ENCODE data around the gene GDF10.

GDF10 gene

GRCh38 chr10:47295411-47295810 lies 4.6 kb upstream of the GDF10 start:
- no peak for DNase-seq

- no peak for DNase-seq
These were observed 3.7 kb upstream of the GDF10 start for GRCh38 chr10:47296156-47296894.

GRCh38 chr10:47296941-47297340 lies 3.1 kb upstream of the GDF10 start:
- DNase-seq, result no peak

GRCh38 chr10:47297866-47298540 lies 2.0 kb upstream of the GDF10 start:
- no peak for DNase-seq

- DNase-seq, result no peak
These were observed 1.3 kb upstream of the GDF10 start for GRCh38 chr10:47298715-47299114.

- DNase-seq, result no peak
These were observed 483 bp downstream of the GDF10 start for GRCh38 chr10:47300429-47300931.

GRCh38 chr10:47301833-47302232 lies 1.8 kb downstream of the GDF10 start:
- DNase-seq, result no peak

- DNase-seq, result no peak
These were observed 3.1 kb downstream of the GDF10 start for GRCh38 chr10:47303105-47303504.

GRCh38 chr10:47303866-47304265 lies 3.9 kb downstream of the GDF10 start:
- no peak for DNase-seq

GRCh38 chr10:47305566-47305965 lies 5.6 kb downstream of the GDF10 start:
- DNase-seq, result no peak

GRCh38 chr10:47306387-47307210 lies 6.6 kb downstream of the GDF10 start:
- no peak for DNase-seq

GRCh38 chr10:47307381-47307780 lies 7.4 kb downstream of the GDF10 start:
- no peak for DNase-seq

- DNase-seq, result no peak
These were observed 8.8 kb downstream of the GDF10 start for GRCh38 chr10:47308775-47309174.

- no peak for DNase-seq
These were observed 9.6 kb downstream of the GDF10 start for GRCh38 chr10:47309408-47310089.

GRCh38 chr10:47310090-47310505 lies 10.1 kb downstream of the GDF10 start:
- no peak for DNase-seq

GRCh38 chr10:47311193-47311931 lies 11.4 kb downstream of the GDF10 start:
- DNase-seq, result no peak

GRCh38 chr10:47311932-47312662 lies 12.1 kb downstream of the GDF10 start:
- peak; percentile 60 for DNase-seq

GRCh38 chr10:47312663-47312995 lies 12.6 kb downstream of the GDF10 start:
- DNase-seq, result no peak

GRCh38 chr10:47314416-47314970 lies 14.5 kb downstream of the GDF10 start:
- no peak for DNase-seq

- no peak for DNase-seq
These were observed 15.4 kb downstream of the GDF10 start for GRCh38 chr10:47315421-47315820.

GRCh38 chr10:47316131-47316530 lies 16.1 kb downstream of the GDF10 start:
- no peak for DNase-seq
